Measurements from ENCODE around the gene CCDC3.

GRCh38 chr10:12974491-12975199 lies 26.9 kb downstream of the CCDC3 start:
- TF ChIP-seq CTCF (IDR thresholded peaks at IDR 0.05) (no peak), RFX5 (IDR thresholded peaks at IDR 0.05; ENCODE audit: low read length) (no peak), USF1 (IDR thresholded peaks at IDR 0.05; ENCODE audit: borderline replicate concordance, low read depth) (no peak)

Data from SK-N-SH (cell line).